G401 (cell line): ENCODE data around the gene TFDP2. TPM values are rescaled to one million over a fixed set of nuclear protein-coding genes. Genes with fewer than 3 reads are reported as not detected.
"Not testable (repeated sequence)": the region's sequence is repeated elsewhere in the genome, so short reads cannot be mapped to it uniquely, and the experiment has no call there.

ENCODE experiments used
- DNase-seq: peaks from one replicate; pipeline ENCODE4 v3.0.0-alpha.2; 2015; ENCODE audit warnings: low spot score
- in situ Hi-C: cut with HindIII; loops from 2 replicates; pipeline ENCODE4 v1.10.0; 2016; ENCODE audit warnings: low sequenced_read_pairs, mixed read lengths
- total RNA-seq: library from RNA; depleted of rRNA; stranded (reverse); fragments of >200 nt; shearing (Covaris generic); gene quantifications from 2 replicates; pipeline ENCODE4 v1.2.3, GENCODE V29; 2014; rRNA removed

TFDP2 gene
- total RNA-seq, 1 experiment from 2014 or later: 168 TPM

GRCh38 chr3:141913150-141913811 is 236.1 kb downstream of the TFDP2 start:
- DNase-seq: peak; percentile 44
- in situ Hi-C loops: no loop called here

GRCh38 chr3:141909986-141910385 is 239.4 kb downstream of the TFDP2 start:
- in situ Hi-C loops, DNase-seq: not testable (repeated sequence)

- DNase-seq: no peak
- in situ Hi-C loops: no loop called here
Observed at GRCh38 chr3:141909408-141909807, 239.9 kb downstream of the TFDP2 start.

GRCh38 chr3:141905129-141905528 is 244.2 kb downstream of the TFDP2 start:
- no peak for DNase-seq
- in situ Hi-C loops: no loop called here

GRCh38 chr3:141904203-141904602 is 245.1 kb downstream of the TFDP2 start:
- no peak for DNase-seq
- in situ Hi-C loops: no loop called here

GRCh38 chr3:141901914-141902313 is 247.4 kb downstream of the TFDP2 start:
- in situ Hi-C loops: no loop called here
- no peak for DNase-seq

GRCh38 chr3:141900343-141900742 is 249.0 kb downstream of the TFDP2 start:
- no peak for DNase-seq
- in situ Hi-C loops: no loop called here

- DNase-seq: no peak
- in situ Hi-C loops: no loop called here
Observed at GRCh38 chr3:141898908-141899307, 250.4 kb downstream of the TFDP2 start.

- in situ Hi-C loops: no loop called here
- DNase-seq: no peak
Observed at GRCh38 chr3:141895731-141896130, 253.6 kb downstream of the TFDP2 start.

- DNase-seq: no peak
Observed at GRCh38 chr3:141894524-141895176, 254.7 kb downstream of the TFDP2 start.

More at GRCh38 chr3:141894524-141895176, 254.7 kb downstream of the TFDP2 start:
- in situ Hi-C loops: no loop called here

Other genes with a start within 250 kb of the TFDP2 start
- 17.0 and 26.8 TPM in 2 replicates for gene GK5, start 76.0 kb upstream of the TFDP2 start, total RNA-seq